ENCODE data around the gene OR9K2. TPM values are rescaled to one million over a fixed set of nuclear protein-coding genes. Genes with fewer than 3 reads are reported as not detected.

The OR9K2 gene
- total RNA-seq (2014; rRNA removed; shearing (Covaris generic)): not detected in 2 replicates

GRCh38 chr12:55126106-55126505, at the start of gene OR9K2:
OR9K2 (plus strand) TSS chr12:55126406; CDS start chr12:55129835, 3,429 bp downstream.

Other genes starting within 250 kb of the OR9K2 start
- gene TESPA1, start 141.6 kb upstream of the OR9K2 start, total RNA-seq (2014; rRNA removed; shearing (Covaris generic)): not detected in 2 replicates
- gene NEUROD4, start 106.4 kb upstream of the OR9K2 start, total RNA-seq (2014; rRNA removed; shearing (Covaris generic)): not detected in 2 replicates
- gene OR10A7, start 94.6 kb downstream of the OR9K2 start, total RNA-seq (2014; rRNA removed; shearing (Covaris generic)): not detected in 2 replicates
- gene OR6C74, start 118.2 kb downstream of the OR9K2 start, total RNA-seq (2014; rRNA removed; shearing (Covaris generic)): not detected in 2 replicates
- not detected in 2 replicates for gene OR6C6, start 170.2 kb downstream of the OR9K2 start, total RNA-seq (2014; rRNA removed; shearing (Covaris generic))
- not detected in 2 replicates for gene OR6C1, start 187.9 kb downstream of the OR9K2 start, total RNA-seq (2014; rRNA removed; shearing (Covaris generic))
- not detected in 2 replicates for gene OR6C3, start 204.3 kb downstream of the OR9K2 start, total RNA-seq (2014; rRNA removed; shearing (Covaris generic))
- not detected in 2 replicates for gene OR6C75, start 236.6 kb downstream of the OR9K2 start, total RNA-seq (2014; rRNA removed; shearing (Covaris generic))

Data from A375 (cell line).